Measurements from ENCODE around the gene CABP7.
"Not testable (repeated sequence)": the region's sequence is repeated elsewhere in the genome, so short reads cannot be mapped to it uniquely, and the experiment has no call there.

The CABP7 gene

GRCh38 chr22:29751669-29752068 is 31.9 kb downstream of the CABP7 start:
- no peaks in the 10 kb centered on the region for H3K27me3 ChIP-seq (ENCODE audit: insufficient read depth, low read length)
- TF ChIP-seq EZH2 (IDR thresholded peaks at IDR 0.05; ENCODE audit: borderline replicate concordance, low read length) (no peak), CTCF (IDR thresholded peaks at IDR 0.05; ENCODE audit: low read length) (no peak)
- no peak overlapping the region for H3K9ac ChIP-seq (ENCODE audit: low read length)
- no peaks in the 10 kb centered on the region for H3K9me3 ChIP-seq (ENCODE audit: low read length)
- no peaks in the 10 kb centered on the region for H3K36me3 ChIP-seq (ENCODE audit: insufficient read depth, low read length)
- H3F3A ChIP-seq (ENCODE audit: insufficient read depth, low read length) = no peaks in the 10 kb centered on the region
- no peaks in the 10 kb centered on the region for H4K20me1 ChIP-seq (ENCODE audit: insufficient read depth, low read length)
- H3K9me2 ChIP-seq (ENCODE audit: low read depth, low read length) = no peaks in the 10 kb centered on the region
- no peak overlapping the region for H3K27ac ChIP-seq (ENCODE audit: low read depth, low read length, poor library complexity, severe bottlenecking)
- H3K4me2 ChIP-seq (ENCODE audit: low read length) = no peak overlapping the region
- no peak overlapping the region for H3K4me3 ChIP-seq (ENCODE audit: low read depth, low read length, poor library complexity, severe bottlenecking)
- H3K4me1 ChIP-seq (ENCODE audit: insufficient read depth, low read length, severe bottlenecking) = peaks cover 8% of the 10 kb centered on the region
- no peaks in the 10 kb centered on the region for H3K79me2 ChIP-seq (ENCODE audit: insufficient read depth, low read length)
- H2AFZ ChIP-seq (ENCODE audit: low read length) = no peak overlapping the region

DNA sequence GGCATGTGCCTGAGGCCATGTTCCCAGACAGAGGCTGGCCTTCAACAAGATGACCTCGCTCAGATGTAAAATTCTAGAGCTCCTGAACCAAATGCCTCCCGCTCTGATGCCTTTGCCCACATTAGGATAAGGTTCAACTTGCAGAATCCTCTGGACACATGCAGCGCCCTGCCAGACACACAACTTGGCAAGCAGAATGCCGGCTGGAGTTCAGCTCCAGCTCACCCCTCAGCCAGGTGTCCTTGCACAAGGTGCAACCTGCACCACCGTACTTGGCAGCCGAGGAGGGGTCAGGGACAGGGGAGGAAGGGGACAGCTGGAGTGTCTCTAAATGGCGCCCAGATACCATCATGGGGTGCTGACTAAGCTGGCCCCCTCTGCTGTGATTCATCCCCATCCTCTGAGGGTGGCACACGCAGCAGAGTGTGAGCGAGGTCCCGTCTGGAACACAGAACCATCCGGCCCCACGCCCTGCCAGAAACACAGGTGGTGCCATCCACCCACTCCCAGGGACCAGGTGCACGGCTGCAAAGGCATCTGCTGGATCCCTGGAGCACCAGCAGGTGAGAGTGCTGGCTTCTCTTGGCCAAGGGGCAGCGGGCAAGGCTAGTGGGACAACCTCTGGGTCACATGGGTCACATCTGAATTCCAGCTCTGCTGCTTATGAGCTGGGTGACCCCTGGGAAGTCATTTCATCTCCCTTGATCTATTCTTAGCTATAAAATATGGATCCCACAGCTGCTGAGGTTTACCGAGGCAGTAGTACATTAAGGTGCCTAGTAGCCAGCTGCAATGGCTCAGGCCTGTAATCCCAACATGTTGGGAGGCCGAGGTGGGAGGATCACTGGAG is 34.2 kb downstream of the CABP7 start:
- Histone ChIP-seq H4K20me1 (ENCODE audit: insufficient read depth, low read length) (no peaks in the 10 kb centered on the region), H3K79me2 (ENCODE audit: insufficient read depth, low read length) (no peaks in the 10 kb centered on the region), H3K27ac (ENCODE audit: low read depth, low read length, poor library complexity, severe bottlenecking) (no peak overlapping the region), H3K9me2 (ENCODE audit: low read depth, low read length) (no peaks in the 10 kb centered on the region), H3K4me2 (ENCODE audit: low read length) (no peak overlapping the region), H3K9me3 (ENCODE audit: low read length) (no peaks in the 10 kb centered on the region), H3F3A (ENCODE audit: insufficient read depth, low read length) (no peaks in the 10 kb centered on the region), H3K4me1 (ENCODE audit: insufficient read depth, low read length, severe bottlenecking) (no peaks in the 10 kb centered on the region), H2AFZ (ENCODE audit: low read length) (no peak overlapping the region), H3K27me3 (ENCODE audit: insufficient read depth, low read length) (no peaks in the 10 kb centered on the region), H3K36me3 (ENCODE audit: insufficient read depth, low read length) (no peaks in the 10 kb centered on the region), H3K9ac (ENCODE audit: low read length) (no peak overlapping the region), H3K4me3 (ENCODE audit: low read depth, low read length, poor library complexity, severe bottlenecking) (no peak overlapping the region)
- no peak for TF ChIP-seq CTCF (IDR thresholded peaks at IDR 0.05; ENCODE audit: low read length)
- TF ChIP-seq EZH2 (IDR thresholded peaks at IDR 0.05; ENCODE audit: borderline replicate concordance, low read length) = no peak

DNA sequence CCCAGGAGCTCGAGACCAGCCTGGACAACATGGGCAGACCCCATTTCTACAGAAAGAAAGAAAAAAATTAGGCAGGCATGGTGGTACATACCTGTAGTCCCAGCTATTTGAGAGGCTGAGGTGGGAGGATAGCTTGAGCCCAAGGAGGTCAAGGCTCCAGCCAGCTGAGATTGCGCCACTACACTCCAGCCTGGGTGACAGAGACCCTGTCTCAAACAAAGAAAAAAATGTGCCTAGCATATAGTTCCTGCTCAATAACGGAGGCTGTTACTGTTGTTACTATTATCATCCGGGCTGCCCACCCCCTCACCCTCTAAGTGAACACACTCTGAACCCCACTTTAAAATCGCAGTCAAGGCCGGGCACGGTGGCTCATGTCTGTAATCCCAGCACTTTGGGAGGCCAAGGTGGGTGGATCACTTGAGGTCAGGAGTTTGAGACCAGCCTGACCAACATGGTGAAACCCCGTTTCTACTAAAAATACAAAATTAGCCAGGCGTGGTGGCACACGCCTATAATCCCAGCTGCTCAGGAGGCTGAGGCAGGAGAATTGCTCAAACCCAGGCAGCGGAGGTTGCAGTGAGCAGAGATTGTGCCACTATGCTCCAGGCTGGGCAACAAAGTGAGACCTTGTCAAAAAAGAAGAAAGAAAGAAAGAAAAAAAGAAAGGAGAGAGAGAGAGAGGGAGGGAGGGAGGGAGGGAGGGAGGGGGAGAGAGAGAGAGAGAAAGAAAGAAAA is 35.0 kb downstream of the CABP7 start:
- not testable (repeated sequence) for H4K20me1 ChIP-seq (ENCODE audit: insufficient read depth, low read length); H3K27me3 ChIP-seq (ENCODE audit: insufficient read depth, low read length); H3K79me2 ChIP-seq (ENCODE audit: insufficient read depth, low read length); H3F3A ChIP-seq (ENCODE audit: insufficient read depth, low read length); H3K27ac ChIP-seq (ENCODE audit: low read depth, low read length, poor library complexity, severe bottlenecking); H3K4me2 ChIP-seq (ENCODE audit: low read length); H2AFZ ChIP-seq (ENCODE audit: low read length); H3K9me3 ChIP-seq (ENCODE audit: low read length); H3K36me3 ChIP-seq (ENCODE audit: insufficient read depth, low read length); H3K4me1 ChIP-seq (ENCODE audit: insufficient read depth, low read length, severe bottlenecking); H3K9ac ChIP-seq (ENCODE audit: low read length); H3K4me3 ChIP-seq (ENCODE audit: low read depth, low read length, poor library complexity, severe bottlenecking); H3K9me2 ChIP-seq (ENCODE audit: low read depth, low read length)
